Heart left ventricle (tissue), 13 donors: ENCODE results near the gene ZNF524.

Experiments
- CTCF ChIP-seq, 12 donors: fragments of 200-600 bp; sonication (generic) in 4 of 12; IDR thresholded peaks; one replicate each; pipeline versions ENCODE4 v1.5.0 to v1.8.0; 2018 to 2022; ENCODE audit warnings: antibody characterized with exemption in 12 of 12, mild to moderate bottlenecking in 5 of 12
- POLR2A ChIP-seq, 2 donors: fragments of 450-650 bp; IDR thresholded peaks; one replicate each; pipeline ENCODE4 v1.6.1; 2017; ENCODE audit warnings: antibody characterized with exemption in 2 of 2, mild to moderate bottlenecking in 2 of 2, moderate library complexity in 2 of 2
- donor health status: ischemic (EF 13 %, LVEDD 7.1; RV severe dilation, severe dysfunction).
- donor health status: DM: no; HTN: yes; CAD: no.
- donor health status: DM: no; HTN: no; CAD: no.
- donor health status: ischemic (EF 25% LVEDD 6.9; RV normal size, moderate dysfunction).
- donor health status: ischemic (EF 25% LVEDD 5.7; RV mildly dilated, moderate dysfunction).
- donor health status: ischemic (EF 35%, LVEDD 5.7; RV mildly dilated, moderate dysfunction).
- donor health status: nonischemic (EF 11% LVEDD 7.7; RV severe dilation, severe dysfunction).
- donor health status: DM: yes; HTN: yes; CAD: no.
- donor health status: PGD.
- donor health status: ischemic (EF 29% LVEDD 5.4; RV normal size, mild dysfunction).
- donor health status: nonischemic (EF 23%, LVEDD 6.1; RV moderate dilation, normal function).

GRCh38 chr19:55621673-55622231 is 21.7 kb downstream of the ZNF524 start:
- TF ChIP-seq CTCF (IDR thresholded peaks at IDR 0.05) (no peak), POLR2A (IDR thresholded peaks at IDR 0.05) (no peak)
